Bone marrow (tissue), 2 donors: ENCODE measurements around the gene IL10.

Experiments used
- DNase-seq, 2 donors: peaks; one replicate each; lab custom pipeline; 2025; lab: John Stamatoyannopoulos, UW

The IL10 gene

DNA sequence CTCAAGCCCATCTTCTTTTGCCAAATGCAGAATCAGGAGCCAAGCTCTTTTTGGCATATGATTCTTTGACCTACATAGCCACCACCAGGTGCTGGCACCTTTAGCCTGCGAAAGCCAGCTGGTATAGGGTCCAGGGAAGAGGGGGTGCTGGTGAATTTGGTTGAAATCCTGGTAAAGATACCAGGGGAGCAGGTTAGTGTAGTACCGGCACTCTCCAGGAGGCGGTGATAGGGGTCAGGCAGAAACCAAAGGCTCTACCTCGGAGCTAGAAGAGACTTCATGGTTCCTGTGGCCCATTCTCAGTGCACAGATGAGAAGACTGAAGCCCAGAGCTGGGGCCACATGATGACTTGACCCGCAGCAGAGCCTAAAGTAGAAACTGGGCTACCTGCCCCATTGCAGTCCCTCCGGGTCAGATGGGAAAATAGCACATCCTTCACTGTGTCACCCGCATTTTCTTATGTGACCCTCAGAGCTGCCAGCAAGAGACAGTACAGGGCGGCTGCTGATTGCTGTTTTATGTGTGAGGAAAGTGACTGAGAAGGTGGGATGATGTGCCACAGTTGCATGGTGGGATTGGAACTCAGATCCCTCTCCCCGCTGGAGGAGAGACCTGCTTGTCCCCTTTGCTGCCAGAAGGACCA lies 37.7 kb downstream of the IL10 start:
- peak; percentile 30 to 46 for DNase-seq

DNA sequence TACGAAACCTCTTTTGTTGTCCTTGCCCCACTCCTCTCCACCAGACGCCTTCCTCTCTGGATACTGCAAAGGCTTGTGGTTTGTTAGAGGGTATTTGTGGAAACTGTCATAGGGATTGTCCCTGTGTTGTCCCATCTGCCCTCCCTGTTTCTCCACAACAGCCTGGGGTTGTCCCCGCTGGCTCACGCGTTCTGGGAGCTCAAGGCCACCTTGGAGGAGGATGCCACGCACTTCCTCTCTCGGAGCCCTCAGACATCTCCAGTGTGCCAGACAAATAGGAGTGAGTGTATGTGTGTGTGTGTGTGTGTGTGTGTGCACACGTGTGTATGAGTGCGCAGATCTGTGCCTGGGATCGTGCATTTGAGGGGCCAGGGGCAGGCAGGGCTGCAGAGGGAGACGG lies 39.3 kb downstream of the IL10 start:
- DNase-seq, result no peak

DNA sequence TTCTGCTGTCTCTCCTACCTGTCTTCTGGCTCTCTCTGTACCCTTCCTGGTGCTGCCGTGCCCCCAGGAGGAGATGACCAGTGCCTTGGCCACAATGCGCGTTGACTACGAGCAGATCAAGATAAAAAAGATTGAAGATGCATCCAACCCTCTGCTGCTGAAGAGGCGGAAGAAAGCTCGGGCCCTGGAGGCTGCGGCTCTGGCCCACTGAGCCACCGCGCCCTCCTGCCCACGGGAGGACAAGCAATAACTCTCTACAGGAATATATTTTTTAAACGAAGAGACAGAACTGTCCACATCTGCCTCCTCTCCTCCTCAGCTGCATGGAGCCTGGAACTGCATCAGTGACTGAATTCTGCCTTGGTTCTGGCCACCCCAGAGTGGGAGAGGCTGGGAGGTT lies 39.8 kb downstream of the IL10 start:
- no peak for DNase-seq

DNA sequence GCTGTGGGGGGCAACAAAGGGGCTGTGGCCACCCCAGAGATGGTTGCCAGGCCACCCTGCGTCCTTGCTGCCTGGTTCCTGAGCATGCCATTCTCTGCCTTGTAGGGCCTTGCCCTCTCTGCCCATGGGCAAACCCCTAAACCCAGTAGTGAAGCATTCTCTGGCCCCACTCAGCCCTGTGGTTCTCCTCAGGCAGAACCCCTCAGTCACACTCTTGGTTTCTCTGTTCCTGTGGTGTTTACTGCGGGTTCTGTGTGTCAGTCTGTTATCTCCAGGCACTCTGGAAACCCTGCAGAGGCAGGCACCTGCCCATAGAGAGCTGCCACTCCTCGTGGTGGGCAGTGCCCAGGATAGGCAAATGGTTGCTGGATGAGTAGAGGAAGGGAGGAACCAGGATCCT lies 42.8 kb downstream of the IL10 start:
- DNase-seq, result no peak

DNA sequence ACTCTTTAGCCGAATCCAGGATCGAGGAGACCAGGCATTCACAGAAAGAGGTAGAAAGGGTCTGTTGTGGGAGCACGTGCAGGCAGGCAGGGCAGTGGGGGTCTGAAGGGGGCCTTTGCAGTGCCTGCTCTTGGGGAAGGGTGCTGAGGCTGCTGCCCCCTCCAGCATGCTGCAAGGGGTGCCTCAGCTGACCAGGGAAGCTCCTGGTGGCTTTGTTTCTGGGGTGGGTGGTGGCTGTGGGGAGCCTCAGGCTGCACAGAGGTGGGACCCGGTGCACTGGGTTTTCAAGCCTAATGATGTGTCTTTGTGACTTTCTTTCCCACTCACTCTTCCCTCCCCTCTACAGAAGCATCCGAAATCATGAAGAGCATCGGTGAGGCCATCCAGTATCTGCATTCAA lies 43.2 kb downstream of the IL10 start:
- DNase-seq, result no peak

DNA sequence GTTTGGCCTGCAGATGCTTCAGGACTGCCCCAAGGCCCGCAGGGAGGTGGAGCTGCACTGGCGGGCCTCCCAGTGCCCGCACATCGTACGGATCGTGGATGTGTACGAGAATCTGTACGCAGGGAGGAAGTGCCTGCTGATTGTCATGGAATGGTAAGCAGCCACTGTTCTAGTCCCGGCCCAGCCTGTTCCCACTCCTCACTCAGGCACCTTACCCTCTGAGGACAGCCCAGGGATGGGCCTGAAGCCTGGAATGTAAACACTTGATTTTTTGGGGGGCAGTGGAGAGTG lies 43.7 kb downstream of the IL10 start:
- DNase-seq, result no peak

DNA sequence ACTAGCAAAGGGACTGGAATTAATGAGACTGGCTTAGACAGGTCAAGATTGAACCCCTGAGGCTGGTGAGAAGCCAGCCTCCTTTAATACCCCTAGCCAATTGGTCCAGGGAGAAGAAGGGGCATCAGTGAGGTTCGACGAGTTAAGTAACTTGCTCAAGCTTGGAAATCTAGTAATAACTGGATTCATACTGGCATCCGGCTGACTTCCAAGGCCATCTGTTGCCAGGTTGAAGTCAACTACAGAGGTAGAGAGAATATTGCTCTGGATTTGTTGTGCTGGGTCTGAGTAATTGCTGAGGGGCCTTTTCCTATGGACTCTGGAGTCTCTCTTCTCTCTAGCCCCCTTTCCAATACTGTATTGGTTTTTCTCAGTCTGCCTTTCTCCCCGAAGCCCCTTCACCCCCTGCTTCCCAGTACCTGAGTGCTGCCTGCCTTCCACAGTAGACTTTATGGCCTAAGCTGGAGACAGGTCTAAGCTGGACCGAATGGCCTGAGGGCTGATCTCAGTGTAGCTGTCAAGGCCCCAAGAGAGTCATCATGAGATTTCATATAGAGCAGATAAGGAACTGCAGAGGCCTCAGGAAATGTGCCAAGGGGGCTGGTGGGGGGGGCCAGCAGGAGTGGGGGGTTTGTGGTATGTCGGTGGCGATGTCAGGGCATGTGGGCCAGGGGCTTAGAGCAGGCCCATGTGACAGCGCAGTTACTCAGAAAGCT lies 44.2 kb downstream of the IL10 start:
- DNase-seq, result no peak

DNA sequence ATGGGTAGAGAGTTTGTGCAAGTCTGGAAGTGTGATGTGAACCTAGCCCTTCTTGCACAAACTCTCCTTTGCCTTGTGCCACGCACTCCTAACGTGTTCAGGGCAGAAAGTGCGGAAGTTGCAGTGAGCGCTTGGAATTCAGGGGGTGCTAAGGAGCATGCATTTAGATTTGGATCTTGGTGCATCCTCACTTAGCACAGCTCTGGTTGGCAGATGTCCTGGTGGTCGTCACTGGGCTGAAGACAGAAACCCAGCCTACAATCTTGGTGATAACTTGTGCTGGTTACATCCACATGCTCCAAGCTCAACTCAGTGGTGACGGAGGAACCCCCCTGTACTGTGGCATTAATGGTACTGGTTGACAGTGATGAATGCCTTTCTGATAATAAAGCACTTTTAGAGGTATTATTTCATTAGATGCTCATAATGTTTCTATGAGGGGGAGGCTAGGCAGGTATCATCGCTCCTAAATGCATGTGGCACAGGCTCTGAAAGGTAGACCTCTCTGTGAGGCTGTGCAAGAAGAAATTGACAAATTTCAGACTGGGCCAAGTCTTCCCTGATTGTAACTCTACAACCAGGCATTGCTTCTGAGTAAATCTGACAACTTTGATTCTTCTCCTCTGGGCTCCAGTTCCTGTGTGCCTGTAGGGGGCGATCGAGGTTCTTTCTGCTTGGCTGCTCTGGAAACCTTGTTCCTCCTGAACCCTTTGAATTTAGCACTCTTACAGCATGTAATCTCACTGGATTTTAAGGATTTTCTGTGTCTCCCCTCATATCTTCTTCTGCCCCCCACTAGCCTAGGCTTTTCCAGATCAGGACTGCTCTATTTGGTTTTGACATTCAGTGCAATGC lies 47.0 kb downstream of the IL10 start:
- peak in 1 of 2 donors; percentile 54 for DNase-seq

DNA sequence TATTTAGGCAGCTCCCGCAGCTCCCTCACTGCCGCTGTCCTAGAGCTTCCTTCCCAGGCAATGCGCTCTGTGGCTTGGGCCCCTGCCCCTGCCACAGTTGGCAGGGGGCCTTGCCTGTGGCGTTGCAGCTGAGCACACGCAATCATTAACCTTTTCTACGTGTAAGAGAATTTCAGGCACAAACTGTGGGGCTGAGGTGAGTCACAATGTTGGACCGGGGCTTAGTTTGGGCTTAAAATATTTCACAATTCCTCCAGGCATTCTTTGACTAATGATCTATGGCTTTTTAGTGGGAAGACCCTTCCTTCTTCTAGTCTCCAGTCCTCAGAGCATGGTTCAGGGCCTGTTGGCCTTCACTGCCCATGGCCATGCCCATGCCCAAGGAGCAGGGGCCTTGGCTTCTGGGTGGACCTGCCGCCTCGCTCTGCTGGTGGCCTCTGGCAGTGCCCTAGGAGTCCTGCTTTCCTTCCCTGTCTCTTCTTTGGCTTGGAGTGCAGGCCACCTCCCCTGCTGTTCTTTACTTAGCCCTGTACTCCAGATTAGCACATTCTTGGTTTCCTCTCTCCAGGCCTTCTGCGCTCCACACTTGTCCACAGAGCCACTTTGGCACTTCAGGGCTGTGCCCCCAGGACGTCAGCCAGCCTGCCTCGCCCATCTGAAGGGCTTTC lies 48.4 kb downstream of the IL10 start:
- no peak for DNase-seq

DNA sequence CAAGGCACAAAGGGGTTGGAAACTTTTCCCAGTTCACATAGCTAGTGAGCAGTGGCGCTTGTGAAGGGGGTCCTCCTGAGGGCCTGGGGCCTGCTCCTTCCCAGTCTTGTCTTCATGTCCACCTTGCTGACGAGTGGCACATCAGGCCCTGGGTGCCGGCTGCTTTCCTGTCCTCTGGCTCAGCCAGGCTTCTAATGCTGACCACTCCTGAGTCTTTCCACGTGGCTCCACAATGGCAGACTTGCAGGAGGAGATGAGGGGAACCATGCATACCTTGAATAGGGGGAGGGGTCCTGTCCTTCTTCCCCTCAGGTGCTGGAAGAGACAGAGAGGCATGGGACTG lies 48.9 kb downstream of the IL10 start:
- no peak for DNase-seq

DNA sequence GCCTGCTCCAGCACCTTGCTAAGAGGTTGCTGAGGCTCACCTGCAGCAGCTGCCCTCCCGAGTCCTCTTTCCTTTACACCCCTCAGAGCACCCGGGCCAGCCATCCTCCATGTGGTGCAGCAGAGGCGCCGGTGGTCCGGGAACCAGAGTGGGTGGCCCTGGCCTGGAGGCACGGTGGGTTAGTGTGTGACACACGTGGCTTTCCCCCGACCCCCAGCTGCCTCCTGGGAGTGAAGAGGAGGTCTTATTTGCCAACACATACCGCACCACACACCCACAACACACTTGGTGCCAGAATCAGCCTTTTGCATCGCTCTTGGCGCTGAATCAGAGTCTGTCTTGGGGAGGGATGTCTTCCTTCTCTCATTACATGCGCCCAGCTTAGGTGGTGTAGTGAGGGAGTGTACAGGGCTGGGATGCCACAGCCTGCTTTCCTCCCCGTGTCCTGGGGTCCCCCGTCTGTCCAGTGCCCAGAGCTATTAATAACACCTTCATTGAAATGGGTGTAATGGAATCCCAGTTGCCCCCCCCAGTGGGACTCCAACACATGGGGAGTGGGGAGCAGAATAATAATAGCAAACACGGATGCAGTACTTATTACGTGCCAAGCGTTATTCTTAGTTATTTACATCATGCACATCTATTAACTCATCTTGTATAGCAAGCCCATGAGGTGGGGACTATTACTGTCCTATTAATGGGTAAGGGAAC lies 49.4 kb downstream of the IL10 start:
- no peak for DNase-seq

DNA sequence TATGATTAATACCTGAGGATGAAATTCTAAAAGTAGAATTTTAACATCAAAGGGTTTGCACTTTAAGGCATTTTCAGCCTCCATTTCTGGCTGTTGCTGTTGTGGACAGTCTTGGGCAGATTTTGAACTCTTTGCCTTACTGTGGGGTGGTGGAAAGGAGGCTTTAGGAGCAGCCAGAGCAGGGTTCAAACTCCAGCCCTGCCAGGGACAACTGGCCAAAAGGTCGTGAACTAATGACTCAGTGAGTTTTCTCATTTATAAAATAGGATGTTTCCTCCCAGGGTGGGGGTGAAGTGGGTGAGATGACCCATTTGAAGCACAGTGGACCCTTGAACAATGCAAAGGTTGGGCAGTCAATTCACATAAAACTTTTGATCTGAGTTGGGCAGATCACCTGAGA lies 50.8 kb downstream of the IL10 start:
- no peak for DNase-seq

DNA sequence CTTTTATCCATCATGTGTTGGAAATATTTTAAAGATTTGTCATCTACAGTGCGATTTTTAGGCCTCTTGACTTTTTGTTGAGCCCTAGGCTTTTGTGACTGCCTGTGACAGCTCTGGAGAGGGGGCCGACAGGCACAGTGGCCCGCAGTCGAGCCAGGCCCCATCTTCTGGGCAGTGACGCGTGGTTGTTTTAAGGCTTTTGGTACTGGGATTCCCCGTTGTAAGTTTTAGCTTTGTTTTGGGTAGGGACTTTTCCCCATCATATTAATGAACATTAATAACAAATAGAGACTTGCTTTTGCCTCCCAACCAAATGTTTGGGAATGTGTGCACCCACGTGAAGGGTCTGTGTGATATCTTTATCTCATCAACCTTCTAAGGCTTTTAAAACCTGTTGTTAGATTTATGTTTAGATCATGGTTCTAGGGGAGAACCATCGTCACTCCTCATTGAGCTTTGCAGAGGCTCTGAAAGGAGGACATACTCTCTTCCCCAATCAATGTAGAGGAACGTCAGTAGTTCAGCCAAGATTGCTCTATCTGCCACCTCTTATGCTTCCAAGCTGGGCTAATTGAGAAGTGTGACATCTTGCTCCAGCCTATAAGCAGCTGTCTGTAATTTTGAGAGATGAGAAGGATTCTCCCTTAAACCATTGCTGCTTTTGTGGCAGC lies 53.0 kb downstream of the IL10 start:
- DNase-seq, result no peak

DNA sequence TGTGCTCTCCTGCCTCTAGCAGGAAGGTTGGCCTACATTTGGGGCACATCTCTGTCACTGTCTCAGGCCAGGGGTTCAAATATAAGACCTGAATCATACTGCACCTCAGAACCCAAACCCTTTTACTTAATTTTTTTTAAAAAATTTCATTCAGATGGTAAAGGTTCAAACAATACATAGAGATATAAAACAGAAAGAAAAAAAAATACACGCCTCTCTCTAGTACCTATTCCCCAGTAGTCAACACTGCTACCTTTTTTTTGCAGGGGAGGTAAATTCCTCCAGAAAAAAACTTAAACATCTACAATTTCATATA lies 54.7 kb downstream of the IL10 start:
- no peak for DNase-seq
